NT2/D1 (cell line): Measurements from ENCODE around the gene NISCH.

Experiments used
- DNase-seq: peaks from one replicate; pipeline ENCODE4 v3.0.0-alpha.2; 2011; ENCODE audit warnings: low read depth, low spot score
- H3K27me3 ChIP-seq: 2 replicates; pipeline ENCODE4 v1.6.0; 2011; ENCODE audit warnings: mild to moderate bottlenecking; ENCODE audit not compliant: insufficient read length, insufficient read depth
- H3K36me3 ChIP-seq: 2 replicates; pipeline ENCODE4 v1.6.1; 2011; ENCODE audit warnings: mild to moderate bottlenecking, low read length, mixed read lengths; ENCODE audit not compliant: insufficient read depth, insufficient read length
- H3K4me1 ChIP-seq: 2 replicates; pipeline ENCODE4 v1.5.1; 2011; ENCODE audit not compliant: insufficient read depth, insufficient read length
- H3K4me3 ChIP-seq: 2 replicates; pipeline ENCODE4 v1.5.1; 2011; ENCODE audit warnings: low read depth; ENCODE audit not compliant: insufficient read length
- H3K9ac ChIP-seq: 2 replicates; pipeline ENCODE4 v1.6.0; 2011; ENCODE audit warnings: low read depth; ENCODE audit not compliant: insufficient read length
- H3K9me3 ChIP-seq: 2 replicates; pipeline ENCODE4 v1.5.1; 2011; ENCODE audit warnings: mild to moderate bottlenecking, low read length; ENCODE audit not compliant: insufficient read depth
- SUZ12 ChIP-seq: IDR thresholded peaks from 2 replicates; pipeline ENCODE4 v1.6.1; 2011; ENCODE audit not compliant: insufficient read length, insufficient read depth; ENCODE audit errors: extremely low read depth
- YY1 ChIP-seq: IDR thresholded peaks from 2 replicates; pipeline ENCODE4 v1.6.1; 2011; ENCODE audit not compliant: insufficient read length, insufficient read depth
- ZNF274 ChIP-seq: IDR thresholded peaks from 2 replicates; pipeline ENCODE4 v1.6.1; 2011; ENCODE audit warnings: mild to moderate bottlenecking, low read depth, low read length

NISCH gene

GRCh38 chr3:52422669-52423068, 32.7 kb upstream of the NISCH start:
- no peak for DNase-seq
- no peaks in the 10 kb centered on the region for H3K27me3 ChIP-seq

GRCh38 chr3:52423173-52423572, 32.2 kb upstream of the NISCH start:
- Histone ChIP-seq H3K27me3 (no peaks in the 10 kb centered on the region), H3K4me3 (no peak overlapping the region), H3K36me3 (no peaks in the 10 kb centered on the region), H3K4me1 (peaks cover 3% of the 10 kb centered on the region), H3K9ac (no peak overlapping the region), H3K9me3 (no peaks in the 10 kb centered on the region)
- DNase-seq = no peak
- no peak for TF ChIP-seq ZNF274
- no peak for TF ChIP-seq YY1
- no peak for TF ChIP-seq SUZ12

More at GRCh38 chr3:52422669-52423068, 32.7 kb upstream of the NISCH start:
- TF ChIP-seq ZNF274 (no peak), SUZ12 (no peak), YY1 (no peak)
- Histone ChIP-seq H3K4me1 (peaks cover 3% of the 10 kb centered on the region), H3K36me3 (no peaks in the 10 kb centered on the region), H3K9ac (no peak overlapping the region), H3K4me3 (no peak overlapping the region), H3K9me3 (no peaks in the 10 kb centered on the region)

- Histone ChIP-seq H3K9ac (no peak overlapping the region), H3K4me1 (no peaks in the 10 kb centered on the region), H3K9me3 (no peaks in the 10 kb centered on the region), H3K36me3 (no peaks in the 10 kb centered on the region), H3K27me3 (no peaks in the 10 kb centered on the region), H3K4me3 (no peak overlapping the region)
- TF ChIP-seq YY1 (no peak), SUZ12 (no peak), ZNF274 (no peak)
- peak; percentile 50 for DNase-seq
Measured at GRCh38 chr3:52428151-52429005, 27.0 kb upstream of the NISCH start.

- Histone ChIP-seq H3K9me3 (no peaks in the 10 kb centered on the region), H3K36me3 (no peaks in the 10 kb centered on the region)
Measured at GRCh38 chr3:52429031-52429430, 26.4 kb upstream of the NISCH start.

DNA sequence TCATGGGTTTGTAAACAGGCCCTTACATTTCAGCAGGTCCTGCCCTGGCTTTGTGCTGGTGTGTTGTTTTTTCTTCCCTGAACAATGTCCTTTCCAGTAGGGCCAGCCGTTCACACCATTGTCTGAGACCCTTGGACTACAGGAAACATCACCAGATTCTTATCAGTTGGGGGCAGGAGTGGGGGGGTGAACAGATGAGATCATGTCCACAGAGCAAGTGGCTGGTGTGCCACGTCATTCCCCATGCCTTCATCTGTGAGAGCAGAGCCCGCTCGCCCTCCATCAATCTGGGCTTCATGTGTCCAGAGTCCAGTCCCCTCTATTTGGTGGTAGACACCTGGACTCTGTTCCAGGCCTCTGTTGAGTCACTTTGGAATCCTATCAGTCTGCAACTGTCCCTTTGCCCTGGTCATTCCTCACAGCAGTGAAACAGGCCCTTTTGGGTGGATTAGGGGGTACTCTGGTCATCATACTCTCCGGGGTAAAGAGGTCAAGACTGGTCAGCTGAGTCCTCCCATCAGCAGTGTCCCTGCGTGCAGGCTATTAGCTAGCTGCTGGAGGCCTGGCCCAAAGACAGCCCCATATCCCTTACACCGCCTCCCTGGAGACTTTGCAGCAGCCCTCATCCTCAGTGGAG, 25.5 kb upstream of the NISCH start:
- TF ChIP-seq SUZ12 (no peak), YY1 (no peak), ZNF274 (no peak)
- no peak for DNase-seq
- H3K4me3 ChIP-seq = no peak overlapping the region
- no peak overlapping the region for H3K9ac ChIP-seq
- H3K4me1 ChIP-seq = peaks cover 2% of the 10 kb centered on the region
- no peaks in the 10 kb centered on the region for H3K36me3 ChIP-seq
- H3K27me3 ChIP-seq = no peaks in the 10 kb centered on the region
- H3K9me3 ChIP-seq = no peaks in the 10 kb centered on the region

More at GRCh38 chr3:52429031-52429430, 26.4 kb upstream of the NISCH start:
- Histone ChIP-seq H3K9ac (no peak overlapping the region), H3K4me1 (peaks cover 2% of the 10 kb centered on the region), H3K4me3 (no peak overlapping the region), H3K27me3 (no peaks in the 10 kb centered on the region)
- no peak for DNase-seq
- TF ChIP-seq ZNF274 = no peak
- TF ChIP-seq YY1 = no peak
- no peak for TF ChIP-seq SUZ12

GRCh38 chr3:52430416-52430810, 25.0 kb upstream of the NISCH start:
- Histone ChIP-seq H3K4me3 (no peak overlapping the region), H3K36me3 (no peaks in the 10 kb centered on the region), H3K9me3 (no peaks in the 10 kb centered on the region), H3K4me1 (peaks cover 2% of the 10 kb centered on the region), H3K27me3 (no peaks in the 10 kb centered on the region), H3K9ac (no peak overlapping the region)
- TF ChIP-seq ZNF274 (no peak), SUZ12 (no peak), YY1 (no peak)
- no peak for DNase-seq

DNA sequence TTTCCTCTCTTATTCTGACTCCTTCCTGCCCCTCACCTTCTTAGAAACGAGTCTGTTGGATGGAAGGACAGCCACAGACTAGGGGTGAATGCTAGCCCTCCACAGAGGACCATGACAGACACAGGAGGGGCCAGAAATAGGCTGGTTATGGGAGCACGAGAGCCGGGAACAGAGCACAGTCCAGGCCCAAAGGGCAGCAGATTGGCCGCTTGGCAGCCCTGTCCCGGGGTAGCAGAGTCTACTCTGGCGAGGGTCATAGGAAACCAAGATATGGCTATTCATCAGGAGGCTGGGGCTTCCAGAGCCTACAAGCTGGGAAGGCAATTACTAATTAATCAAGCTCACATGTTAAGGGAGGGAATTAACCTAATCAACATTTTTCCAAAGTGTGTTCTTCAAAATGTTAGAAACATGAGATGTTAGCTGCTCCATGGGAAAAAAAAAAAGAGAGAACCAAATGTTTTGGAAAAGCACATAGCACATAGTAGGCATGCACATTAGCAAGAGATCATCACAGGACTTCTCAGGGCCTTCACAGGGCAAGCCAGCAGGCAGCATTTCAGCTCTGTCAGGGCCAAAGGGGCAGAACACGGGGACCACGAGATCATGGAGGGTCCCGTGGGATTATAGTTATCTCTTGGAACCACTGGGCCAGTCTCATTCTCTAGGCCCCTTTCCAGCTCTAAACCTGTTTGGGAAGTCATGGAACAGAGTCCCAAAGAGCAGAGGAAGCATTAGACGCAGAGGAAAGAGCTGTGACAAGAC, 23.8 kb upstream of the NISCH start:
- Histone ChIP-seq H3K9ac (no peak overlapping the region), H3K9me3 (no peaks in the 10 kb centered on the region), H3K27me3 (no peaks in the 10 kb centered on the region), H3K36me3 (no peaks in the 10 kb centered on the region), H3K4me1 (peaks cover 2% of the 10 kb centered on the region), H3K4me3 (no peak overlapping the region)
- no peak for DNase-seq
- TF ChIP-seq SUZ12 (no peak), ZNF274 (no peak), YY1 (no peak)
